K562 (cell line): Measurements from ENCODE around the gene CD164L2. TPM values are rescaled to one million over a fixed set of nuclear protein-coding genes. Genes with fewer than 3 reads are reported as not detected.

ENCODE experiments used
- ATAC-seq: fragments of 200-7000 bp; cut with Tn5 transposase; 3 replicates; pipeline ENCODE4 v1.9.1; 2020; ENCODE audit warnings: moderate library complexity
- BruUV-seq: library from RNA; stranded (reverse); fragments of 400-500 nt; replicated peaks from 2 replicates; lab custom pipeline; 2021; lab: Mats Ljungman, UMichigan
- CTCF ChIA-PET: fragments of 300-600 bp; formaldehyde crosslinking; extraction: SDS; loops from one replicate; lab custom pipeline; 2021; ENCODE audit warnings: low intra/inter-chr PET ratio; lab: Yijun Ruan, JAX
- POLR2A ChIA-PET: fragments of 300-600, 350-650 bp; sonication (Branson Sonifier 250); formaldehyde crosslinking; extraction: SDS; loops from one replicate; lab custom pipeline; 2021; ENCODE audit warnings: antibody characterized with exemption, inconsistent platforms; lab: Yijun Ruan, JAX
- DNase-seq, 4 experiments: peaks; one replicate each; pipeline versions ENCODE4 v3.0.0 to v3.0.0-alpha.2; 2011 to 2018; ENCODE audit warnings: low spot score in 3 of 4, mixed read lengths in 3 of 4; ENCODE audit errors: extremely low read depth in 1 of 4
- FAIRE-seq: peaks from 2 replicates; lab custom pipeline; 2011; peaks lifted over from hg19 to GRCh38; lab: Jason Lieb, UNC
- H2AFZ ChIP-seq: 2 replicates; pipeline ENCODE4 v1.6.0; 2011; ENCODE audit warnings: low read depth, low read length, control low read depth, inconsistent platforms
- H3K27ac ChIP-seq: fragments of 200-600 bp; 3 replicates; pipeline ENCODE4 v1.8.0; 2011; ENCODE audit warnings: low read depth, mild to moderate bottlenecking, control low read depth, inconsistent platforms, low read length, moderate library complexity, mixed read lengths; ENCODE audit errors: extremely low read depth
- H3K27me3 ChIP-seq, 2 experiments: fragments of 300-600 bp in 1 of 2; 2 replicates in 1 of 2; 3 replicates in 1 of 2; pipeline versions ENCODE4 v1.6.0 to v1.8.0; 2011; ENCODE audit warnings: inconsistent platforms in 2 of 2, low read length in 2 of 2, mild to moderate bottlenecking in 1 of 2, mixed read lengths in 1 of 2, moderate library complexity in 1 of 2; ENCODE audit not compliant: control insufficient read depth in 2 of 2, insufficient read depth in 2 of 2
- H3K36me3 ChIP-seq: fragments of 300-600 bp; 3 replicates; pipeline ENCODE4 v1.8.0; 2011; ENCODE audit warnings: mild to moderate bottlenecking, low read length, inconsistent platforms; ENCODE audit not compliant: control insufficient read depth, insufficient read depth
- H3K4me1 ChIP-seq, 2 experiments: fragments of 200-600 bp in 1 of 2; replicated peaks in 1 of 2; 2 replicates in 1 of 2; 3 replicates in 1 of 2; pipeline versions ENCODE4 v1.5.1 to v1.8.0; 2011; ENCODE audit warnings: inconsistent platforms in 2 of 2, low read length in 2 of 2, mild to moderate bottlenecking in 1 of 2, mixed read lengths in 1 of 2, moderate library complexity in 1 of 2; ENCODE audit not compliant: control insufficient read depth in 2 of 2, insufficient read depth in 2 of 2
- H3K4me2 ChIP-seq: 2 replicates; pipeline ENCODE4 v1.6.1; 2011; ENCODE audit warnings: low read length, control low read depth, inconsistent platforms, mixed read lengths; ENCODE audit not compliant: insufficient read depth
- H3K4me3 ChIP-seq: fragments of 200-600 bp; sonication (generic), shearing (Covaris generic); 2 replicates; pipeline ENCODE4 v1.5.1; 2016; ENCODE audit warnings: control low read depth, inconsistent platforms
- H3K79me2 ChIP-seq: fragments of 200-600 bp; 3 replicates; pipeline ENCODE4 v1.8.0; 2011; ENCODE audit warnings: low read length, inconsistent platforms; ENCODE audit not compliant: control insufficient read depth, insufficient read depth
- H3K9ac ChIP-seq, 2 experiments: 2 replicates each; pipeline versions ENCODE4 v1.6.0 to v1.6.1; 2011; ENCODE audit warnings: low read depth in 2 of 2, low read length in 2 of 2, control low read depth in 1 of 2, inconsistent platforms in 1 of 2, mild to moderate bottlenecking in 1 of 2, mixed read lengths in 1 of 2; ENCODE audit not compliant: insufficient read depth in 1 of 2
- H3K9me1 ChIP-seq: one replicate; pipeline ENCODE4 v1.6.0; 2011; ENCODE audit warnings: inconsistent platforms, mild to moderate bottlenecking, low read length, moderate library complexity; ENCODE audit not compliant: control insufficient read depth, insufficient read depth
- H3K9me3 ChIP-seq: replicated peaks from 2 replicates; pipeline ENCODE4 v1.5.1; 2011; ENCODE audit warnings: low read depth, low read length, inconsistent platforms; ENCODE audit not compliant: control insufficient read depth, insufficient read depth
- H4K20me1 ChIP-seq: replicated peaks from 2 replicates; pipeline ENCODE4 v1.6.1; 2011; ENCODE audit warnings: low read length, inconsistent platforms, mixed read lengths; ENCODE audit not compliant: control insufficient read depth, insufficient read depth
- BRD9 ChIP-seq: fragments of 450-650 bp; IDR thresholded peaks from 2 replicates; pipeline ENCODE4 v1.6.1; 2018; ENCODE audit warnings: low read depth; ENCODE audit not compliant: partially characterized antibody
- CBFB ChIP-seq: sonication (generic); formaldehyde crosslinking; IDR thresholded peaks from 2 replicates; pipeline ENCODE4 v1.4.0; 2020; ENCODE audit warnings: mild to moderate bottlenecking, missing genetic modification reagents
- KLF6 ChIP-seq: fragments of 250-450 bp; sonication (Bioruptor Pico); IDR thresholded peaks from 2 replicates; pipeline ENCODE4 v1.4.0; 2020; ENCODE audit warnings: mild to moderate bottlenecking, moderate library complexity, borderline replicate concordance
- MED1 ChIP-seq: sonication (generic); formaldehyde crosslinking; IDR thresholded peaks from 2 replicates; pipeline ENCODE4 v1.8.1; 2023; ENCODE audit warnings: missing genetic modification reagents, borderline replicate concordance
- POLR2AphosphoS2 ChIP-seq: IDR thresholded peaks from 2 replicates; pipeline ENCODE4 v1.6.1; 2012; ENCODE audit warnings: low read length, improper control_type of control experiment
- POLR2G ChIP-seq: fragments of 200-400 bp; formaldehyde crosslinking; IDR thresholded peaks from 2 replicates; pipeline ENCODE4 v1.6.1; 2017; ENCODE audit warnings: low read depth, mild to moderate bottlenecking, antibody characterized with exemption, low read length, moderate library complexity
- PTRF ChIP-seq: fragments of 450-650 bp; IDR thresholded peaks from 2 replicates; pipeline ENCODE4 v1.6.1; 2016; ENCODE audit warnings: mild to moderate bottlenecking, missing genetic modification characterization, missing compliant biosample characterization
- RBM22 ChIP-seq: fragments of 200-400 bp; formaldehyde crosslinking; IDR thresholded peaks from 2 replicates; pipeline ENCODE4 v1.6.1; 2018; ENCODE audit warnings: low read length, low read depth; ENCODE audit not compliant: poor library complexity, severe bottlenecking
- RNF2 ChIP-seq: sonication (generic); IDR thresholded peaks from 2 replicates; pipeline ENCODE4 v1.6.1; 2016
- SIX5 ChIP-seq, 2 experiments: IDR thresholded peaks; 2 replicates each; pipeline ENCODE4 v1.6.1; 2011; ENCODE audit warnings: low read length in 2 of 2, borderline replicate concordance in 1 of 2, low read depth in 1 of 2, mild to moderate bottlenecking in 1 of 2, moderate library complexity in 1 of 2; ENCODE audit not compliant: insufficient read depth in 1 of 2
- SMARCE1 ChIP-seq: fragments of 450-650 bp; IDR thresholded peaks from 2 replicates; pipeline ENCODE4 v1.7.1; 2016; ENCODE audit warnings: mild to moderate bottlenecking
- TRIM28 ChIP-seq: fragments of 450-650 bp; IDR thresholded peaks from 2 replicates; pipeline ENCODE4 v1.6.1; 2017
- ZFP36 ChIP-seq: fragments of 150-350 bp; IDR thresholded peaks from 2 replicates; pipeline ENCODE4 v1.6.1; 2018; ENCODE audit warnings: low read length, low read depth; ENCODE audit not compliant: partially characterized antibody
- ZNF232 ChIP-seq: sonication (generic); formaldehyde crosslinking; IDR thresholded peaks from 2 replicates; pipeline ENCODE4 v1.8.0; 2022; ENCODE audit warnings: mild to moderate bottlenecking, missing genetic modification reagents
- WGBS: fragments of 100-300 bp; shearing (Covaris generic); methylation state at CpG from one replicate; pipeline ENCODE4 v1.1.6; 2016; ENCODE audit warnings: low coverage, mixed read lengths; ENCODE audit not compliant: insufficient coverage; ENCODE audit errors: missing lambda C conversion rate; 5-methylcytosine and 5-hydroxymethylcytosine counted together
- in situ Hi-C: fragments of 300-500 bp; cut with MboI; formaldehyde crosslinking; loops from 4 replicates; pipeline ENCODE4 v1.15.0; 2018; ENCODE audit warnings: inconsistent platforms, mixed read lengths
- intact Hi-C: fragments of 100-400 bp; cut with micrococcal nuclease; formaldehyde crosslinking; loops from 2 replicates; pipeline ENCODE4 v1.14.2; 2022
- polyA plus RNA-seq, 8 experiments: library from polyadenylated mRNA; depleted of rRNA in 4 of 8; stranded (reverse) in 5 of 8; unstranded in 3 of 8; fragments of >200 nt; fragmentation: Nextera tagmentation in 2 of 8; fragmentation: Illumina TruSeq in 1 of 8; extraction: Ambion mirVana in 2 of 8; extraction: Trizol in 1 of 8; gene quantifications; 2 replicates each; pipeline versions ENCODE4 v1.2.1 to v1.2.3, GENCODE V29; 2011 to 2014; ENCODE audit warnings: inconsistent platforms in 1 of 8, missing spikeins in 1 of 8
- total RNA-seq, 7 experiments: library from RNA; depleted of rRNA in 6 of 7; stranded (reverse); fragments of >200 nt in 6 of 7; fragmentation: Illumina TruSeq in 2 of 7; extraction: Trizol in 2 of 7; gene quantifications; 2 replicates each; pipeline versions ENCODE4 v1.2.1 to v1.2.3, GENCODE V29; 2011 to 2021; ENCODE audit warnings: low replicate concordance in 1 of 7
- TF ChIP-seq, protein P1 (sequence below): sonication (generic); formaldehyde crosslinking; IDR thresholded peaks from 2 replicates; pipeline ENCODE4 v1.8.0; 2022; ENCODE audit warnings: mild to moderate bottlenecking, missing genetic modification reagents, borderline replicate concordance

CD164L2 gene
- total and polyA plus RNA-seq, 9 of the 15 experiments (the other 6 are each of a cell fraction or from before 2014, with no cell fraction given) = 0.08 to 0.92 (median 0.38) TPM; not detected in 1

DNA sequence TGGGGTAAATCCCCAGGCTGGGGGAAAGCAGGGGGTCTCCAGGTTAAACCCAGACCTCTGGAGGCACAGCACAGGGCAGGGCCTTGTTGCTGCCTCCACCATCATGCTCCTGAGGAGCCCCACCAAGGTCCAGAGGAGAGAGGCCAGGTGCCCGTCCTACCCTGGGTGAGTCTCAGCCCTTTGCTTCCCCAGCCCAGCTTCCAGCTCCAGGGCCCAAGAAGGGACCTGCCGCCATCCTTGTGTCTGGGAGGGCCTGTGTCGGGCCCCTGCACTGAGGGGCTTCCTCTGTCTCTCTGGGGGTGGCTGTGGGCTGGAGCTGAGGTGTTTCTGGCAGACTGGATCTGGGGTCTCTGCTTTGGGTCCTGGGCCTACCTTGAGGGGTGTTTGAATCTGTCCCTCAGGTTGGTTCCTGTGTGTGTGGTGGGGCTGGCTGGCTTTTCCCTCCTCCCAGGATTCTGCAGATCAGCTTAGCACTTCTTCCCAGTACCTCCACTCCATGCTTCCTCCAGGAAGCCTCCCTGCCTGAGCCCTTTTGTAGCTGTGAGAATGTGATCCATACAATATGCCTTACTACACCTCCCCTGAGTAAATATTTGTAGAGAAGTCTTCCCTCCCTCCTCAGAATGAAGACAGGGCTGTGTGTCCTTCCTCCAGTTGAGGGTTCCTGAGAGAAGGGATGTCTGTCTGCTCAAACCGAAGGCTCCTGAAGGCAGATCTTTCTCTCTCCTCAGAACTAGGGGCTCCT is 15.4 kb upstream of the CD164L2 start:
- no TSS peak for BruUV-seq
- H3K4me2 ChIP-seq = no peak overlapping the region
- FAIRE-seq (no peak), DNase-seq (no peak), ATAC-seq (no peak)
- no peaks in the 10 kb centered on the region for H3K9me3 ChIP-seq
- H3K27me3 ChIP-seq = no peaks in the 10 kb centered on the region
- peak overlapping the region in 1 of 2 experiments; percentile 32; a peak in 1 of 4 replicates for H3K9ac ChIP-seq
- H3K4me3 ChIP-seq = no peak overlapping the region
- intact Hi-C loops (loop anchor here (5.0 kb wide), 1 partner anchor 351 kb away; no protein-coding TSS in a partner anchor), in situ Hi-C loops (loop anchor here (5.0 kb wide), 1 partner anchor 209 kb away; no protein-coding TSS in a partner anchor)
- peaks cover 9% of the 10 kb centered on the region; the same call in 1 of the 3 replicates for H3K36me3 ChIP-seq
- no peak overlapping the region for H2AFZ ChIP-seq
- 51% methylated on average over 4 of the region's 4 CpGs for WGBS
- 0 out of 3 replicates have a peak, but pooled peaks cover 1% of the 10 kb centered on the region for H3K79me2 ChIP-seq
- CTCF ChIA-PET = no interaction called here
- TF ChIP-seq, protein P1, sequence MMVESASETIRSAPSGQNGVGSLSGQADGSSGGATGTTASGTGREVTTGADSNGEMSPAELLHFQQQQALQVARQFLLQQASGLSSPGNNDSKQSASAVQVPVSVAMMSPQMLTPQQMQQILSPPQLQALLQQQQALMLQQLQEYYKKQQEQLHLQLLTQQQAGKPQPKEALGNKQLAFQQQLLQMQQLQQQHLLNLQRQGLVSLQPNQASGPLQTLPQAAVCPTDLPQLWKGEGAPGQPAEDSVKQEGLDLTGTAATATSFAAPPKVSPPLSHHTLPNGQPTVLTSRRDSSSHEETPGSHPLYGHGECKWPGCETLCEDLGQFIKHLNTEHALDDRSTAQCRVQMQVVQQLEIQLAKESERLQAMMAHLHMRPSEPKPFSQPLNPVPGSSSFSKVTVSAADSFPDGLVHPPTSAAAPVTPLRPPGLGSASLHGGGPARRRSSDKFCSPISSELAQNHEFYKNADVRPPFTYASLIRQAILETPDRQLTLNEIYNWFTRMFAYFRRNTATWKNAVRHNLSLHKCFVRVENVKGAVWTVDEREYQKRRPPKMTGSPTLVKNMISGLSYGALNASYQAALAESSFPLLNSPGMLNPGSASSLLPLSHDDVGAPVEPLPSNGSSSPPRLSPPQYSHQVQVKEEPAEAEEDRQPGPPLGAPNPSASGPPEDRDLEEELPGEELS (CRISPR knock-in tag) = no peak
- TF ChIP-seq PTRF (tag) (no peak), ZFP36 (peak; percentile 76), KLF6 (CRISPR knock-in tag) (no peak), SIX5 (IDR thresholded peaks at IDR 0.05; ENCODE audit: borderline replicate concordance in 1 of 2, insufficient read depth in 1 of 2, low read depth in 1 of 2, low read length in 2 of 2) (no peak), RBM22 (peak; percentile 48), ZNF232 (no peak), SMARCE1 (no peak), BRD9 (no peak), RNF2 (no peak), TRIM28 (no peak), MED1 (CRISPR knock-in tag) (0 out of 2 replicates have a peak, but pooled peaks have one; percentile 39), CBFB (CRISPR knock-in tag) (no peak), POLR2AphosphoS2 (no peak), POLR2G (peak; percentile 68)
- POLR2A ChIA-PET = interaction anchor here (0.6 to 1.5 kb wide), 10 partner anchors 12 to 297 kb away, joined by 3 to 5 read pairs (median 3); no protein-coding TSS in a partner anchor
- H3K9me1 ChIP-seq = no peaks in the 10 kb centered on the region
- peaks cover 0 to 35% of the 10 kb centered on the region in 2 experiments; a peak in 3 of 5 replicates for H3K4me1 ChIP-seq
- H4K20me1 ChIP-seq = no peaks in the 10 kb centered on the region
- no peak overlapping the region for H3K27ac ChIP-seq
